GM12891 (cell line): ENCODE results near the gene SURF6.

Experiments used
- POLR2A ChIP-seq: IDR thresholded peaks from 2 replicates; pipeline ENCODE4 v1.6.1; 2011; ENCODE audit warnings: low read depth, low read length, control low read depth
- SPI1 ChIP-seq: IDR thresholded peaks from 2 replicates; pipeline ENCODE4 v1.6.1; 2011; ENCODE audit warnings: low read depth, low read length, control low read depth
- TAF1 ChIP-seq: IDR thresholded peaks from 2 replicates; pipeline ENCODE4 v1.6.1; 2011; ENCODE audit warnings: low read depth, low read length, control low read depth

DNA sequence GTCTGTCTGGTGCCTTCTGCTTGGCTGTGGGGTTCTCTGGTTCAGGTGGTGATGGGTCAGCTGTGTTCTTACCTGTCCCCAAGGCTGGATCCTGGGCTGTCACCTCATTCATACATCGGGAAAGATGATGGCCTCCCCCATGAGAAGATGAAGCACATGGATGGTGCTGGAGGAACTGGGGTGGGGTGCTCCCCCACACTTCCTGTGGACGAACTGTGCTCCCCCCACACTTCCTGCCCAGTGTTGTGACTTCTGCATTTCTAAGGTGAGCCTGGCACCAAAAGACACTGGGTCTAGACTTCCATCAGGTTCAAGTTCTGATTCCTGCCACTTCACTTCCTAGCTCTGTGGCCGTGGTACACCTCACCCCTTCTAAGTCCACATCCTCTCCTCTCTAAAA lies 4.3 kb upstream of the SURF6 start:
- TF ChIP-seq TAF1 = no peak
- TF ChIP-seq POLR2A = no peak
- peak; percentile 47 for TF ChIP-seq SPI1
